Measurements from ENCODE around the gene ZBTB7C. TPM values are rescaled to one million over a fixed set of nuclear protein-coding genes. Genes with fewer than 3 reads are reported as not detected.

Gene ZBTB7C
- total RNA-seq, 1 donor from 2014 or later, result 1.4 TPM

GRCh38 chr18:48390641-48391040, 18.5 kb downstream of the ZBTB7C start:
- peaks cover 2% of the 10 kb centered on the region for H3K36me3 Mint-ChIP-seq (ENCODE audit: low read depth)
- H3K27ac Mint-ChIP-seq (ENCODE audit: unreplicated experiment), result no peak overlapping the region
- peaks cover 21% of the 10 kb centered on the region for H3K4me1 Mint-ChIP-seq (ENCODE audit: low read depth)
- TF ChIP-seq CTCF (IDR thresholded peaks at IDR 0.05), result no peak
- H3K9me3 Mint-ChIP-seq (ENCODE audit: low read depth), result no peaks in the 10 kb centered on the region
- H3K4me3 Mint-ChIP-seq (ENCODE audit: unreplicated experiment), result no peak overlapping the region
- peaks cover 31% of the 10 kb centered on the region for H3K27me3 Mint-ChIP-seq (ENCODE audit: low read depth)
- no peak for DNase-seq (ENCODE audit: low spot score)

DNA sequence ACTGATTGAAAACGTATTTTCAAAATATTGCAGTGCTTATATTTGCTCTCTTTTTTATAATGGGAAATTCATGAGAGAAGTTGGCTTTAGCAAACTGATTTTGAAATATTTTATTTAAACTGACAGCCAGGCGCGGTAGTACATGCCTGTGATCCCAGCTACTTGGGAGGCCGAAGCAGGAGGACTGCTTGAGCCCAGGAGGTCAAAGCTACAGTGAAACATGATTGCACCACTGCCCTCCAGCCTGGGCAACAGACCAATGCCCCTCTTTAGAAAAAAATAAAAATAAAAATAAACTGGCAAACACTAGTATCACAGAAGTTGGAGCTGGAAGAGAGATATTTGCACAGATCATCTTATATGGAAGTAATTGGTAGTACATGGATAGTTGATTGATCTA, 20.7 kb downstream of the ZBTB7C start:
- no peaks in the 10 kb centered on the region for H3K9me3 Mint-ChIP-seq (ENCODE audit: low read depth)
- H3K4me3 Mint-ChIP-seq (ENCODE audit: unreplicated experiment), result no peak overlapping the region
- DNase-seq (ENCODE audit: low spot score), result no peak
- peaks cover 30% of the 10 kb centered on the region for H3K27me3 Mint-ChIP-seq (ENCODE audit: low read depth)
- peaks cover 4% of the 10 kb centered on the region for H3K36me3 Mint-ChIP-seq (ENCODE audit: low read depth)
- TF ChIP-seq CTCF (IDR thresholded peaks at IDR 0.05), result no peak
- peaks cover 21% of the 10 kb centered on the region for H3K4me1 Mint-ChIP-seq (ENCODE audit: low read depth)
- H3K27ac Mint-ChIP-seq (ENCODE audit: unreplicated experiment), result no peak overlapping the region

GRCh38 chr18:48387300-48387699, 21.9 kb downstream of the ZBTB7C start:
- Mint-ChIP-seq H3K9me3 (ENCODE audit: low read depth) (no peaks in the 10 kb centered on the region), H3K4me1 (ENCODE audit: low read depth) (peaks cover 14% of the 10 kb centered on the region), H3K27ac (ENCODE audit: unreplicated experiment) (no peak overlapping the region), H3K36me3 (ENCODE audit: low read depth) (peaks cover 4% of the 10 kb centered on the region), H3K27me3 (ENCODE audit: low read depth) (peaks cover 31% of the 10 kb centered on the region), H3K4me3 (ENCODE audit: unreplicated experiment) (no peak overlapping the region)
- no peak for TF ChIP-seq CTCF (IDR thresholded peaks at IDR 0.05)
- no peak for DNase-seq (ENCODE audit: low spot score)

GRCh38 chr18:48385596-48385995, 23.6 kb downstream of the ZBTB7C start:
- Mint-ChIP-seq H3K36me3 (ENCODE audit: low read depth) (peaks cover 2% of the 10 kb centered on the region), H3K27ac (ENCODE audit: unreplicated experiment) (no peak overlapping the region), H3K4me1 (ENCODE audit: low read depth) (peaks cover 5% of the 10 kb centered on the region), H3K27me3 (ENCODE audit: low read depth) (peaks cover 26% of the 10 kb centered on the region), H3K4me3 (ENCODE audit: unreplicated experiment) (no peak overlapping the region), H3K9me3 (ENCODE audit: low read depth) (no peaks in the 10 kb centered on the region)
- no peak for TF ChIP-seq CTCF (IDR thresholded peaks at IDR 0.05)
- DNase-seq (ENCODE audit: low spot score), result no peak

DNA sequence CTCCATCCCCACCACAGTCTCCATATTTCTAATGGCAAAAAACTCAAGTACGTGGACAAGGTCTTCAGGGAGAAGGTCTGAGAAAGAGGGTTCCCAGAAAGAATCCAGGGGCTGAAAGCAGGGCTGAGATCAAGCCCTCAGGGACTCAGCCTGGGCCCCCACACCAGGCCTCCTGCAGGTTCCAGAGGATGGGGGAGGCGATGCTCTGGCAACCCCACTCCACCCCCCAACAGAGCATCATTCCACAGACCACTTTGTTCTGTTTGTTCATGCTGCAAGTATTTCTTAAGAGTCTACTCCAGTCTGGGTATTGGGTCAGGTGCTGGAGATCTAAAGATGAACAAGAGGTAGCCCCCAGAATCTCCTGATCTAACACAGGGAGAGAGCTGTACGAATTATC, 32.2 kb downstream of the ZBTB7C start:
- peaks cover 20% of the 10 kb centered on the region for H3K27me3 Mint-ChIP-seq (ENCODE audit: low read depth)
- peaks cover 1% of the 10 kb centered on the region for H3K36me3 Mint-ChIP-seq (ENCODE audit: low read depth)
- no peak overlapping the region for H3K4me3 Mint-ChIP-seq (ENCODE audit: unreplicated experiment)
- TF ChIP-seq CTCF (IDR thresholded peaks at IDR 0.05), result no peak
- H3K9me3 Mint-ChIP-seq (ENCODE audit: low read depth), result no peaks in the 10 kb centered on the region
- H3K4me1 Mint-ChIP-seq (ENCODE audit: low read depth), result no peaks in the 10 kb centered on the region
- no peak for DNase-seq (ENCODE audit: low spot score)
- H3K27ac Mint-ChIP-seq (ENCODE audit: unreplicated experiment), result no peak overlapping the region

Measured in chondrocyte (in vitro differentiated cells).